Activated CD8-positive, alpha-beta memory T cell treated with anti-CD3 and anti-CD28 coated beads, Interleukin-2, amount 50 U/mL, for 24 hours (primary cell): ENCODE data around the gene PRUNE1.

Experiments used
- DNase-seq: peaks from one replicate; pipeline ENCODE4 v3.0.0-alpha.2; 2020; ENCODE audit errors: extremely low read depth

Gene PRUNE1

GRCh38 chr1:151008244-151009205, at the start of gene PRUNE1:
Gene PRUNE1, plus strand, starts transcription at chr1:151008449. Its CDS starts 184 bp downstream, at chr1:151008633.
- peak; percentile 90 for DNase-seq

GRCh38 chr1:150960646-150961045, 47.6 kb upstream of the PRUNE1 start:
- DNase-seq: no peak

- no peak for DNase-seq
Measured at GRCh38 chr1:150961756-150962155, 46.5 kb upstream of the PRUNE1 start.

- DNase-seq: no peak
Measured at GRCh38 chr1:150963321-150964163, 44.7 kb upstream of the PRUNE1 start.

- no peak for DNase-seq
Measured at GRCh38 chr1:150964164-150964489, 44.1 kb upstream of the PRUNE1 start.

GRCh38 chr1:150965605-150966004, 42.6 kb upstream of the PRUNE1 start:
- DNase-seq: no peak

- no peak for DNase-seq
Measured at GRCh38 chr1:150966011-150966410, 42.2 kb upstream of the PRUNE1 start.

- DNase-seq: no peak
Measured at GRCh38 chr1:150967936-150968335, 40.3 kb upstream of the PRUNE1 start.

- DNase-seq: no peak
Measured at GRCh38 chr1:150968491-150968890, 39.8 kb upstream of the PRUNE1 start.

- no peak for DNase-seq
Measured at GRCh38 chr1:150969626-150970025, 38.6 kb upstream of the PRUNE1 start.

GRCh38 chr1:150970808-150971582, 37.3 kb upstream of the PRUNE1 start:
- DNase-seq: no peak

GRCh38 chr1:150971583-150972416, 36.4 kb upstream of the PRUNE1 start:
- DNase-seq: no peak

GRCh38 chr1:150972417-150972940, 35.8 kb upstream of the PRUNE1 start:
- DNase-seq: no peak

- no peak for DNase-seq
Measured at GRCh38 chr1:150973258-150973835, 34.9 kb upstream of the PRUNE1 start.

GRCh38 chr1:150973836-150974579, 34.2 kb upstream of the PRUNE1 start:
- no peak for DNase-seq

- peak; percentile 27 for DNase-seq
Measured at GRCh38 chr1:150974580-150975478, 33.4 kb upstream of the PRUNE1 start, which contains the start of gene CERS2. Gene CERS2, minus strand, starts transcription at chr1:150974835. Its CDS starts 5,745 bp downstream, at chr1:150969090.

- DNase-seq: no peak
Measured at GRCh38 chr1:150976401-150976821, 31.8 kb upstream of the PRUNE1 start.
